ENCODE data around the gene EMP1.

- no peak for TF ChIP-seq CTCF (conservative IDR thresholded peaks at IDR 0.05 in 1 of 2, IDR thresholded peaks at IDR 0.05 in 1 of 2; ENCODE audit: low read depth in 1 of 2, low read length in 2 of 2)
- TF ChIP-seq EZH2 (IDR thresholded peaks at IDR 0.05; ENCODE audit: low read length, missing control alignments) = no peak
Measured at GRCh38 chr12:13198876-13199275, 2.4 kb downstream of the EMP1 start.
